Stomach (tissue), 9 donors: ENCODE data around the gene KRT81. TPM values are rescaled to one million over a fixed set of nuclear protein-coding genes. Genes with fewer than 3 reads are reported as not detected.
A peak's percentile ranks its signal among the peaks of the same experiment; 100 is the strongest.
"Not testable (repeated sequence)": the region's sequence is repeated elsewhere in the genome, so short reads cannot be mapped to it uniquely, and the experiment has no call there.

Experiments
- DNase-seq, 2 donors: peaks; one replicate each; pipeline versions ENCODE4 v3.0.0 to v3.0.0-alpha.2; 2013 to 2019
- H3K27ac ChIP-seq, 5 donors: fragments of 200-600 bp in 4 of 5; sonication (generic) in 4 of 5; one replicate each; pipeline ENCODE4 v1.5.1; 2013 to 2019; ENCODE audit warnings: mild to moderate bottlenecking in 1 of 5, moderate library complexity in 1 of 5
- H3K27me3 ChIP-seq, 3 donors: fragments of 200-600 bp; sonication (generic); one replicate each; pipeline ENCODE4 v1.5.1; 2017 to 2019; ENCODE audit warnings: mixed run types in 1 of 3
- H3K36me3 ChIP-seq, 4 donors: fragments of 200-600 bp; sonication (generic); 1 replicate in 3 of 4; 2 replicates in 1 of 4; pipeline ENCODE4 v1.5.1; 2016 to 2019
- H3K4me1 ChIP-seq, 4 donors: fragments of 200-600 bp; sonication (generic); one replicate each; pipeline ENCODE4 v1.5.1; 2016 to 2019
- H3K4me3 ChIP-seq, 4 donors: fragments of 200-600 bp; sonication (generic) in 3 of 4; one replicate each; pipeline ENCODE4 v1.5.1; 2016 to 2019; ENCODE audit warnings: mild to moderate bottlenecking in 1 of 4
- H3K9me3 ChIP-seq, 4 donors: fragments of 200-600 bp; sonication (generic); one replicate each; pipeline ENCODE4 v1.5.1; 2016 to 2019
- CTCF ChIP-seq, 7 experiments: fragments of 450-650 bp in 4 of 7; fragments of 200-600 bp in 3 of 7; sonication (generic) in 3 of 7; IDR thresholded peaks; one replicate each; pipeline ENCODE4 v1.5.1; 2016 to 2019; ENCODE audit warnings: antibody characterized with exemption in 7 of 7, control low read depth in 2 of 7, mild to moderate bottlenecking in 1 of 7
- EP300 ChIP-seq: sonication (generic); formaldehyde crosslinking; IDR thresholded peaks from one replicate; pipeline ENCODE4 v1.6.1; 2017; ENCODE audit warnings: antibody characterized with exemption
- POLR2A ChIP-seq, 4 donors: fragments of 450-650 bp; IDR thresholded peaks; one replicate each; pipeline ENCODE4 v1.6.1; 2016; ENCODE audit warnings: antibody characterized with exemption in 4 of 4, control low read depth in 2 of 4, mild to moderate bottlenecking in 1 of 4, moderate library complexity in 1 of 4
- POLR2AphosphoS5 ChIP-seq, 3 donors: sonication (generic); formaldehyde crosslinking; IDR thresholded peaks; one replicate each; pipeline ENCODE4 v1.6.1; 2016; ENCODE audit warnings: antibody characterized with exemption in 3 of 3
- WGBS, 5 donors: extraction: QIAGEN DNeasy Blood & Tissue Kit in 3 of 5; methylation state at CpG; one replicate each; pipeline versions ENCODE4 v1.1.5 to v1.1.7; 2013 to 2018; 5-methylcytosine and 5-hydroxymethylcytosine counted together
- intact Hi-C: fragments of 100-400 bp; cut with DNase I; formaldehyde crosslinking; loops from one replicate; pipeline ENCODE4 v1.15.1; 2023; ENCODE audit warnings: low total_unique reads
- polyA plus RNA-seq, 3 donors: library from polyadenylated mRNA; stranded (reverse); fragments of 200-250 nt; gene quantifications; one replicate each; pipeline ENCODE4 v1.2.3, GENCODE V29; 2013
- total RNA-seq, 5 donors: library from RNA; depleted of rRNA; stranded (reverse); fragments of >200 nt; gene quantifications; one replicate each; pipeline versions ENCODE4 v1.1.0 to v1.2.3, GENCODE V29; 2014 to 2016
- donor health status: healthy with polysubstance abuse.
- donor health status: Bipolar disorder and iron deficiency.
- donor health status: healthy.

The KRT81 gene
- total and polyA plus RNA-seq, 8 donors = 0.15 TPM; not detected in 7

- no peak for DNase-seq
- H3K27ac ChIP-seq = peak overlapping the region in 4 of 5 donors; percentile 66 to 86 (median 77)
Measured at GRCh38 chr12:52242442-52243258, 48.7 kb downstream of the KRT81 start.

GRCh38 chr12:52241205-52241842, 50.0 kb downstream of the KRT81 start:
- WGBS, 5 donors = 79 to 90% (median 85%) methylated on average over 11 of the region's 11 CpGs
- DNase-seq = no peak
- H3K4me1 ChIP-seq = peaks cover 18 to 36% (median 30%) of the 10 kb centered on the region in 4 donors
- no peaks in the 10 kb centered on the region for H3K36me3 ChIP-seq
- intact Hi-C loops = no loop called here
- no peaks in the 10 kb centered on the region for H3K27me3 ChIP-seq
- no peak overlapping the region for H3K27ac ChIP-seq
- TF ChIP-seq CTCF (IDR thresholded peaks at IDR 0.05) (no peak), EP300 (no peak), POLR2AphosphoS5 (IDR thresholded peaks at IDR 0.05) (no peak), POLR2A (IDR thresholded peaks at IDR 0.05) (no peak)
- H3K9me3 ChIP-seq = no peaks in the 10 kb centered on the region
- no peak overlapping the region for H3K4me3 ChIP-seq

More at GRCh38 chr12:52242442-52243258, 48.7 kb downstream of the KRT81 start:
- Histone ChIP-seq H3K4me3 (no peak overlapping the region), H3K4me1 (peaks cover 31 to 49% (median 40%) of the 10 kb centered on the region in 4 donors), H3K27me3 (no peaks in the 10 kb centered on the region), H3K9me3 (no peaks in the 10 kb centered on the region), H3K36me3 (no peaks in the 10 kb centered on the region)
- intact Hi-C loops = no loop called here
- TF ChIP-seq POLR2A (IDR thresholded peaks at IDR 0.05) (no peak), EP300 (no peak), CTCF (IDR thresholded peaks at IDR 0.05) (no peak), POLR2AphosphoS5 (IDR thresholded peaks at IDR 0.05) (no peak)
- 93 to 96% (median 95%) methylated on average over 8 to 11 of the region's 11 CpGs for WGBS, 5 donors

GRCh38 chr12:52240247-52240646, 51.1 kb downstream of the KRT81 start:
- H3K27ac ChIP-seq, DNase-seq, H3K36me3 ChIP-seq, intact Hi-C loops, H3K9me3 ChIP-seq, H3K27me3 ChIP-seq, H3K4me3 ChIP-seq: not testable (repeated sequence)
- 81 to 92% (median 91%) methylated on average over 6 of the region's 6 CpGs for WGBS, 5 donors
- peaks cover 18 to 35% (median 32%) of the 10 kb centered on the region in 4 donors for H3K4me1 ChIP-seq

GRCh38 chr12:52239767-52240166, 51.6 kb downstream of the KRT81 start:
- Histone ChIP-seq H3K27ac (no peak overlapping the region), H3K4me1 (peaks cover 18 to 35% (median 30%) of the 10 kb centered on the region in 4 donors), H3K4me3 (no peak overlapping the region), H3K36me3 (no peaks in the 10 kb centered on the region), H3K27me3 (no peaks in the 10 kb centered on the region), H3K9me3 (no peaks in the 10 kb centered on the region)
- no peak for DNase-seq
- 39 to 62% (median 48%) methylated on average over 2 of the region's 2 CpGs for WGBS, 5 donors
- intact Hi-C loops = no loop called here
- no peak for TF ChIP-seq EP300
- no peak for TF ChIP-seq POLR2A (IDR thresholded peaks at IDR 0.05)
- TF ChIP-seq POLR2AphosphoS5 (IDR thresholded peaks at IDR 0.05) = no peak
- no peak for TF ChIP-seq CTCF (IDR thresholded peaks at IDR 0.05)
